ENCODE measurements around the gene CENPC. TPM values are rescaled to one million over a fixed set of nuclear protein-coding genes. Genes with fewer than 3 reads are reported as not detected.

The CENPC gene
- polyA plus RNA-seq, 2 of the 4 experiments (the other 2 are of a cell fraction), result 5.6 to 9.0 TPM

Small RNAs within 50 kb of the gene (small RNA-seq; reads per million reads assigned to genes)
- 0 reads per million in 6 experiments for gene RNA5SP527
- 0 to 2.6 (median 0) reads per million in 6 experiments for gene RNU1-63P

Other genes with a start within 250 kb of the CENPC start
- gene STAP1, start 13.2 kb upstream of the CENPC start, polyA plus RNA-seq (2011; rRNA removed), result not detected in 2 replicates
- gene STAP1, start 13.2 kb upstream of the CENPC start, polyA plus RNA-seq (2017; fragmentation: RNase III; extraction: RNeasy Plus Mini Kit Qiagen cat#74134 plus additional on column Dnase treatment), result not detected in 3 replicates
- 67.3 and 84.6 TPM in 2 replicates for gene UBA6, start 155.7 kb upstream of the CENPC start, polyA plus RNA-seq (2011; rRNA removed)
- 33.7 to 34.0 TPM (median 33.9 TPM) in 3 replicates for gene UBA6, start 155.7 kb upstream of the CENPC start, polyA plus RNA-seq (2017; fragmentation: RNase III; extraction: RNeasy Plus Mini Kit Qiagen cat#74134 plus additional on column Dnase treatment)
- not detected in 2 replicates for gene GNRHR, start 208.9 kb upstream of the CENPC start, polyA plus RNA-seq (2011; rRNA removed)
- gene GNRHR, start 208.9 kb upstream of the CENPC start, polyA plus RNA-seq (2017; fragmentation: RNase III; extraction: RNeasy Plus Mini Kit Qiagen cat#74134 plus additional on column Dnase treatment), result not detected in 3 replicates

Data from A549 (cell line).